ENCODE measurements around the gene ADARB2.
A peak's percentile ranks its signal among the peaks of the same experiment; 100 is the strongest.
"Not testable (repeated sequence)": the region's sequence is repeated elsewhere in the genome, so short reads cannot be mapped to it uniquely, and the experiment has no call there.

ADARB2 gene

DNA sequence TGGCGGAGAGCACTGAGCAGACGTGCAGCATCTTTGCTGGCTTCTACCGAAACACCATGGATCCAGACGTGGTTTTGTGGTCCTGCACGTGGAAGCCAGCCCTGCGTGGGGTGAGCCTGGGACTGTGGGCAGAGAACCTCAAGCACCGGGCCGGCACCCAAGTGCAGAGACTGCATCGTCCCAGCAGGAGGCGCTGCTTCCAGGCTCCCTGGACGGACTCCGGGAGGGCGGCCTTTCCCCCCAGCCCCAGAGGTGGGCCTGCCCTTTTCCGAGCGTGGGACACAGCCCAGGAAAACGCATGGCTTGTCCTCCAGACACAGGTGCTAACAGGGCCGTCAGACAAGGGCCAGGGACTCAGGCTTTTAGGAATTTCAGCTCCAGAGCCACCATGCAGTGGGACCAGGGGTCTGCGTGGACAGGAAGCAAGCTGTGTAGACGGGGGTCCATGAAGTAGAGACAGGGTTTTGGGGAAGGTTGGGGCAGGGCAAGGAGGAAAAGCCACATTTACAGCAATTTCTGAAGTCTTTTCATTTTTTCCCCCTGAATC lies 377.2 kb downstream of the ADARB2 start:
- peak; percentile 9 for DNase-seq

- DNase-seq, result no peak
Observed at GRCh38 chr10:1359626-1359955, 377.7 kb downstream of the ADARB2 start.

DNA sequence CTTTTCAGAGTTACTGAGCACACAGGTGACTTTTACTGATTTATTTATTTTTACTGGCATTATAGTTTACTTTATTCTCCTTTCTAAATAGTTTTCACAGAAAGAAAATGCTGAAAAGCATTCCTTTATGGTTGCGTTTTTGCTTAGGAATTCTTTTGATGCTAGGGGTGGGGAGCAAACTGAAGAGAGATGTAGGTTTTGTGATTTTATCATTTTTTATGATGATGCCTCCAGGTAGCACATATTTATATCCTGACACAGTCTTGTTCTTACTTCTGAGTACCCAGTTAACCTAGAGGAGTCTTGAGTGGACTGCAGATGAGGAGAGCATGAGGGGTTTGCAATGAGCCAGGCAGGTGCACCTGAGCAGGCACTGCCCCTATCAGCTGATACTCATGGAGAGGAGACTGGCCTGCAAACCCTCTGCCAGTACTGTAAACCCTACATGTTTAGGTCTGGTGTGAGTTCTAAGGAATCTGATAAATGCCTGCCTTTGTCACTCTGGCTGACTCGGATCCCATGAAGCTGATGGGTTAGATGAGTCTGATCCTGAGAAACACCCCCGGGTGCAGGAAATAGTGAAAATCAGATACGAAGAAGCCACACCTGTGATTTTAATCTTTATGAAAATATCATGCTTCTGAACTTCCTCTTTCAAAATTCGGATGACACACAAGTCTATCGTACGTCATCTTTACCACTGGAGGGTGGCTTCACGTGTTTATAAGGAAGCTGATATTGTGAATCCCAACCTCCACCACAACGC lies 378.3 kb downstream of the ADARB2 start:
- peak; percentile 38 for DNase-seq

DNA sequence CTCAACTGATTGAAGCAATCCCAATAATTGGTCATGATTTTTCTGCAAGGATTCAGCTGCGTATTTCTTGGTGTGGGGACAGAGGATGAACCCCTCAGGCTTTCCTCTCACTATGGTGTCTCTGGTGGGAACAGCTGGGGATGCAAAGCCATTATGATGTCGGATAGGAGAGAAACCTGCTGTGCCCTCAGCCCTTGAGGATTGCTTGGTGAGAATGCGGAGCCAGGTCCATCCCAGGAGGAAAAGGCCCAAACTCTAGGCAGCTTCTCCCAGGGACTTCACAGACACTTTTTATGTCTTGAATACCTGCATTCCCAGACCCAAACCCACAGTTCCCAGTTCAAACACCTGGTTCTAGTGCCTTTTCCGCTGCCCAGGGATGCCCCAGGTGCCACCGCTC lies 379.2 kb downstream of the ADARB2 start:
- DNase-seq, result no peak

- DNase-seq, result no peak
Observed at GRCh38 chr10:1356349-1356748, 381.0 kb downstream of the ADARB2 start.

DNA sequence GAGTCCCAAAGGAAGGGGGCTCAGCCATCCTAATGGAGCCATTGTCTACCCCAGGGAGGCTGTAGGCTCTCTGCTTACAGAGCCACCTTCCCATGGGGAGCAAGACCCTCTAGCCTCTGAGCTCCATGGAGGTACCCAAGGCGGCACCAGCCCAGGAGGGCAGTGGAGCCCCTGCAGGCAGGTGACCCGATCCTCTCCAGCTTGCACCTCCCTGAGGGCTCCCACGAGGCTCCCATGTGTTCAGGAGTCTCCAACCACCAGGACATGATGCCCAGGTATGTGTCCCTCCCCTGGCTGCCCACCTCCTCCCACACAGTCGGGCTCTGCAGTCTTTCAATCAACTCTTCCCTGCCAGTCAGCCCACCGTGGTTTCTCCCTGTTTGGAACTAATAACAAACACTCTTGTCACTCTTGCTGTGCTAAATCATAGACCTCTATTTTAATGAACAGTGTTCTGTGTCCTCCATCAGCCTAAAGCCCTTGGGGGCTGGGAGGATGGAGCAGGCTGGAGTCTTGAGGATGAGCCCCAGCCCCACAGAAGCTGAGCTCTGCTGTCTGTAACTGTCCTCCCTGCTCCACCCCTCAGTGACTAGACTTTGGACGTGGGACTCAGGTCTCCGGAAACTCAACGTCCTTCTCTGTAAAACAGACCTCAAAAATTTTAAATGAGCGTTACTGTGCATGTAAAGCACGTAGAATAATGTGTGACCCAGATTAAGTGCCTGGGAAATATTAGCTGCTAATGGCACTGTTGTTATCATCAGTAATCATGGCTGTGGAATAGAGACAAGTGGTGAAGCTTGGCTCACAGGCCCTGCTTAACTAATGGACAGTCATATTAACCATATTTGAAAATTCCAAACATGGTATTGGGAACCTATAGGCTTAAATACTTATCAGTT lies 382.3 kb downstream of the ADARB2 start:
- DNase-seq, result no peak

DNA sequence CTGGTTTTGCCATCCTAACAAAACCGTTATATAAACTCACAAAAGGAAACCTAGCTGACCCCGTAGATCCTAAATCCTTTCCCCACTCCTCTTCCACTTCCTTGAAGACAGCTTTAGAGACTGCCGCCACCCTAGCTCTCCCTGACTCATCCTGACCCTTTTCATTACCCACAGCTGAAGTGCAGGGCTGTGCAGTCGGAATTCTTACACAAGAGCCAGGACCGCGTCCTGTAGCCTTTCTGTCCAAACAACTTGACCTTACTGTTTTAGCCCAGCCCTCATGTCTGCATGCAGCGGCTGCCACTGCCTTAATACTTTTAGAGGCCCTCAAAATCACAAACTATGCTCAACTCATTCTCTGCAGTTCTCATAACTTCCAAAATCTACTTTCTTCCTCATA lies 385.0 kb downstream of the ADARB2 start:
- DNase-seq, result not testable (repeated sequence)

- DNase-seq, result no peak
Observed at GRCh38 chr10:1348773-1349050, 388.6 kb downstream of the ADARB2 start.

DNA sequence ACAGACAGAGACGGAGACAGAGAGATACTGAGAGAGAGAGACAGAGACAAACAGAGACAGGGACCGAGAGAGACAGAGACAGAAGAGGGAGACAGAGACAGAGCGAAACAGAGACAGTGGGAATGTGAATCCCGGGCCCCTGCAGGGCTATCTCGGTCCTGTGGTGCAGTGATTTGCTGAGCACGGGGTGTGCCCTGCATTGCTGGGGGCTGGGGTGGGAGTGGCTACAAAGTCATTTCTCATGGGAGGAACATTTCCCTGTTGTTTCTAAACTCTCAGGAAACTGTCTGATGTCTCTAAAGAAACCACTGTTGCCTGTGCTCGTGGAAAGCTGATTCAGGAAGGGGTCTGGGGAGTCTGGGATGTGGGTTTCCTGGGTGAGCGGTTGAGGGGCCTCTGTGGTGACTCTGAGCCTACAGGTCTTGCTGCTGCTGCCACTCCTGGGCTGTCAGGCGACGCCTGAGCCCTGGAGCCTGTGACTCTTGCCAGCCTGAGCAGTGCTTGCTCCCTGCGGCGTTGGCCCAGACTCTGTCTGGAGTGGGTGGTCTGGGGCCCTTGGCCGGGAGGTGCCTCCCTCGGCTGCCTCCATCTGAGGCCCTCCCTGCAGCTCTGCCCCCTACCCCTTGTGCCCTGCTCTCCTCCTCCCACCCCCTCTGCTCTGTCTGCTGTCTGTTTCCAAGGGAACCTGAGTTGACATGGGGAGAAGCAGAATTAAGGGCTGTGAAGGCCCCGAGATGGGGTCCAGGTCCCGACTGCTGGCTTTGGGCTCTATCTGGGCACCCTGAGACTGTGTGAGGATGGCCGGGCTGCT lies 389.2 kb downstream of the ADARB2 start:
- DNase-seq, result no peak

DNA sequence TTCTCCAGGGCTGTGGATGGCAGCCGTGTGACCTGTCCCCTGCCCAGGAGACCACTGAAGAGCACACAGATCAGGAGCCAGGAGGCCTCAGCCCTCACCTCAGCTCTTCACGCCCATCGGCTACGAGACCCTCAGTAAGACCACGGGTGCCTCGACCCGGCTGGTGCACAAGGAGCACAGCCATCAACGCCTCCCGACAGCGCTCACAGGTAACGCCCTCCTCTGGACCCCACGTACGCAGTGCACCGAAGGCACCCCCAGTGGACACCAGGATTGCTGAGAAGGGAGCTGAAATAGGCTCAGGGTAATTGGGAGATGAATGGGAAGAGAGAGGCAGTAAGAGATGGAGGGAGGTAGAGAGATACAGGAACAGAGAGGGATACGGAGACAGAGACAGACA lies 389.8 kb downstream of the ADARB2 start:
- DNase-seq, result no peak

GRCh38 chr10:1346201-1346600 lies 391.1 kb downstream of the ADARB2 start:
- DNase-seq, result no peak

- no peak for DNase-seq
Observed at GRCh38 chr10:1345368-1345767, 392.0 kb downstream of the ADARB2 start.

DNA sequence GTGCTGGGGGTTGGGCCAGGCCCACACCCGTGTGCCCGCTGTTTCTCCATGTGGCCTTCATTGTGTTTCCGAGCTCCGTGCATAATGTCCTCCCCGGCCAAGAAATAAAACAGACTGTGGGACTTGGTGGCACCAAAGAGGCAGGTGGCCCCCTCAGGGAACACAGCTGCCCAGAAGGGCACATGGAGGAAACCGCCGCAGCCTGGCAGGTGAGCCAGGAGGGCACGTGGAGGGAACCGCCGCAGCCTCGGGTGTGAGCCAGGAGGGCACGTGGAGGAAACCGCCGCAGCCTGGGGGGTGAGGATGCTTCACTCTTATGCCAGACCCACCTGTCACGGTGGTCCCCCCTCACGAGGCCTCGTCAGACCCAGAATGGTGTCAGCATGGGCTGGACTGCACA lies 392.5 kb downstream of the ADARB2 start:
- no peak for DNase-seq

DNA sequence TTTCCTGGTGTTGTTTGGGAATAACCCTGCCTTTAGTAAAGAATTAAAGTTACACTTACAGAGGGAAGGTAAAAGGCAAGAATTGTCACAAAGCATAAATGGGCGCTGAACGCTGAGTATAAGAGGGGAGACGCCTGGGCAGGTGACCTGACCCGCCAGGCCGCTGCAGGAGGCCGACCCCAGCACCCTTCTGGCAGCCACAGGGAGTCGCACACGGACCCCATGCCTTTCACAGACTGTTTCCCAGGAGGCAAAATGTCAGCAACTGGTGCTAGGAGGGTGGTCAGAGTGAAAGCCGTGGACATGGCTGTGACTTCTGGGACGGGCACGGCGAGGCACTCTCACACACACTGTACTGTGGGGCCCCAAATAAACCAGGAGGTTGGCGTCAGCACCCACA lies 392.9 kb downstream of the ADARB2 start:
- no peak for DNase-seq

- no peak for DNase-seq
Observed at GRCh38 chr10:1343176-1343575, 394.1 kb downstream of the ADARB2 start.

DNA sequence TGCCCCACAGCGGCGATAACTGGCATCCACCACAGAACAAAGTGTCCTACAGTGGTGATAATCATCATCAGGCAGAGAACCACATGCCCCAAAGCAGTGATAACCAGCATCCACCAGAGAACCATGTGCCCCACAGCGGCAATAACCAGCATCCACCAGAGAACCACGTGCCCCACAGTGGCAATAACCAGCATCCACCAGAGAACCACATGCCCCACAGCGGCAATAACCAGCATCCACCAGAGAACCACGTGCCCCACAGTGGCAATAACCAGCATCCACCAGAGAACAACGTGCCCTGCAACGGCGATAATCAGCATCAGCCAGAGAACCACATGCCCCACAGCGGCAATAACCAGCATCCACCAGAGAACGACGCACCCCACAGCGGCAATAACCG lies 396.3 kb downstream of the ADARB2 start:
- DNase-seq, result not testable (repeated sequence)

GRCh38 chr10:1339396-1339795 lies 397.9 kb downstream of the ADARB2 start:
- DNase-seq, result no peak

DNA sequence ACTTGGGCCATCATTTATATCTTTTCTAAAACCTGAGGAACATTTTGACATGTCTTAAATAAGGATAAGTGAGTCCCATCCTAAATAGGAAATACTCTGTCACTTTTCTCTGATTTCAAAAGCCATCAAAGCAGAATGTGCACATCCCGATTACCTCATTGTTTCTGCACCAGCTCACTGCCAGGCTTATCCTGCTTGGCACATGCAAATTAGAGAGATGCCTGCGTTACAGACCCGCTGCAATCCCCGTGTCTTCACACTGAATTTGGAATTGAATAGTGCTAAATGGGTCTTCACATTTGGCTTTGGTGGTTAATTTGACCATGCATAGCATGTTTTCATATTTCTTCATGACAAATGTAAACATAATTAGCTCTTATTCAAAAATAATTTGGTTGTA lies 401.7 kb downstream of the ADARB2 start:
- no peak for DNase-seq

GRCh38 chr10:1333981-1334380 lies 403.3 kb downstream of the ADARB2 start:
- DNase-seq, result no peak

DNA sequence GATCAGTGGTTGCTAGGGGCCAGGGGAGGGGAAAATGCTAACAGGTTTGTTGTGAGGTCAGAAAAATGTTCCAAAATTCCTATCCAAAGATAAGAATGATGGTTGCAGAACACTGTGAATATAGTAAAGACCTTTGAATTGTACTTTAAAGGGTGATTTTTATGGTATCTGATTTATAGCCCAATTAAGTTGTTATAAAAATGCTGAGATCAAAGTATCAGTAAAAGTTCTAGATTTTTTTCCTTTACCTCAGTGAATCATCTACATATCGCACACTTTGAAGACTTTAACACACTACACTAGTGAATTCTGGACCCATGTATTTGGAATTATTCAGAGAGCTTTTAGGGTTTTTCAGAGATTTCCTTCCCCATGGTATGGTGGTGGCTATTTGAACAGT lies 405.8 kb downstream of the ADARB2 start:
- DNase-seq, result no peak

- DNase-seq, result no peak
Observed at GRCh38 chr10:1329622-1330021, 407.7 kb downstream of the ADARB2 start.

GRCh38 chr10:1328981-1329614 lies 408.2 kb downstream of the ADARB2 start:
- no peak for DNase-seq

All from stimulated activated CD4-positive, alpha-beta T cell treated with anti-CD3 and anti-CD28 coated beads, Interleukin-1b, Interleukin-23, amount 100 ng/mL, for 48 hours (primary cell).